HG03159 (cell line): ENCODE results near the gene SIVA1.
A peak's percentile ranks its signal among the peaks of the same experiment; 100 is the strongest.
"Not testable (repeated sequence)": the region's sequence is repeated elsewhere in the genome, so short reads cannot be mapped to it uniquely, and the experiment has no call there.

Experiments
- ATAC-seq: cut with Tn5 transposase; IDR thresholded peaks from one replicate; pipeline ENCODE4 v1.9.1; 2021; ENCODE audit warnings: mild to moderate bottlenecking, moderate library complexity; ENCODE audit not compliant: unreplicated experiment

Gene SIVA1

DNA sequence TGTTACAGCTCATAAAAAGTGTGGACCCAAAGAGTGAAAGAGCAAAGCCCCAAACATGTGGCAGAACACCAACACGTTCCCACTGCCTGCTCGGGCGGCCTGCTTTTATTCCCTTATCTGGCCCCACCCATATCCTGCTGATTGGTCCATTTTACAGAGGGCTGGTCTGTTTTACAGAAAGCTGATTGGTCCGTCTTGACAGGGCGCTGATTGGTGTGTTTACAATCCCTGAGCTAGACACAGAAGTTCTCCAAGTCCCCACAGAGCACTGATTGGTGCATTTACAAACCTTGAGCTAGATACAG lies 2.2 kb upstream of the SIVA1 start:
- not testable (repeated sequence) for ATAC-seq

GRCh38 chr14:104751539-104752422 lies 1.2 kb upstream of the SIVA1 start:
- ATAC-seq: no peak

DNA sequence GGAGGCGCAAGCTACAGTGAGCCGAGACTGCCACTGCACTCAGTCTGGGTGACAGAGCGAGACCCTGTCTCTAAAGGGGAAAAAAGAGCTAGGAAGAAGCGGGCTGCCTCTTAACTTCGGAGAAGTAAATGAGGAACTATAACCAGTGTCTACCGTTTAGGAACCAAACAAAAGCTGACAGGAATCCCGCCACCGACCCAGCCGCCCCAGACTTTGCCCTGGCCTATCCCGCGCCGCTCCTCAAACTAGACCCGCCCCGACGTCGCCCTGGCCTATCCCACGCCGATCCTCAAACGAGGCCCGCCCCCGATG lies 568 bp upstream of the SIVA1 start:
- ATAC-seq: peak; percentile 89

GRCh38 chr14:104753528-104754212 lies 723 bp downstream of the SIVA1 start:
- ATAC-seq: no peak

DNA sequence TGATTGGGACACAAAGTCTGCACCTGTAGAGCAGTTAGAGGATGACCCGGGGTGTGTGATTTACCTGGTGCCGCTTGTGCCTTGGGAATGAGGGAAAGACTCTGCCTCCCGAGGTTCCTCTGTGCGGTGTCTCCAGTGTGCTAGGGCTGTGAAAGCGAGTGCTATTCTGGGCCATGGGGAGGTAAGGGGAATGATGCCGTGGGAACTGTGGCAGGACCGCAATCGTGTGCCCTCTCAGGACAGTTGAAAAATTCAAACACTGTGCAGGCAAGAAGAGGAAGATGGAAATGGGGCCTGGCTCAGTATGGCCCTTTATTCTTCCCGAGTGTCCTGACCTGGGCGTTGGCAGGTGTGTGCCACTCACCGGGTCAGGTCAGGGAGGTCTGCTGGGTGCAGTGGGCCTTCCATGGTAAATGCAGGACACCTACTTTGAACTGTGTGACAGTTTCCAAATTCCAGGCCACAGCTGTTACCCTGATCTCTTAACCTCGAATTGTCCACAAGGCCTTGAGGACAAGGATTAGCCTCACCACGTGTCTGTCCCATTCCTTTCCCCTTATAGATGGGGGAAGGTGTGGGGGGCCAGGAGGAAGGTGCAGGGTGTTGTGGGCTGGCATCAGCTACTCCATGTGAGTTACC lies 1.4 kb downstream of the SIVA1 start:
- no peak for ATAC-seq

DNA sequence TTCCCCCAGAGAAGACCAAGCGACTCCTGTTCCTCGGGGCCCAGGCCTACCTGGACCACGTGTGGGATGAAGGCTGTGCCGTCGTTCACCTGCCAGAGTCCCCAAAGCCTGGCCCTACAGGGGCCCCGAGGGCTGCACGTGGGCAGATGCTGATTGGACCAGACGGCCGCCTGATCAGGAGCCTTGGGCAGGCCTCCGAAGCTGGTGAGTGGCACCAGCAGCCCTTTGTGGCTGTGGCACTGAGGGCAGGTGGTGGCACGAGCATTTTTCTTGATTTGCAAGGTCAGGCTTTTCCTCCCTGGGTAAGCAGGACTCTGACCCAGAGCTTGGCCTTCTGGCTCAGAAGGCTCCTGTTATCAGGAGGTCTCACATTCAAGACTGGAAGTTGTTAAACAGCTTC lies 2.7 kb downstream of the SIVA1 start:
- no peak for ATAC-seq

- ATAC-seq: no peak
These were observed 3.7 kb downstream of the SIVA1 start for GRCh38 chr14:104756477-104757237.

- ATAC-seq: no peak
These were observed 4.3 kb downstream of the SIVA1 start for GRCh38 chr14:104757238-104757585.

GRCh38 chr14:104757681-104758392 lies 4.9 kb downstream of the SIVA1 start:
- no peak for ATAC-seq

GRCh38 chr14:104758981-104759969 lies 6.3 kb downstream of the SIVA1 start:
- no peak for ATAC-seq

DNA sequence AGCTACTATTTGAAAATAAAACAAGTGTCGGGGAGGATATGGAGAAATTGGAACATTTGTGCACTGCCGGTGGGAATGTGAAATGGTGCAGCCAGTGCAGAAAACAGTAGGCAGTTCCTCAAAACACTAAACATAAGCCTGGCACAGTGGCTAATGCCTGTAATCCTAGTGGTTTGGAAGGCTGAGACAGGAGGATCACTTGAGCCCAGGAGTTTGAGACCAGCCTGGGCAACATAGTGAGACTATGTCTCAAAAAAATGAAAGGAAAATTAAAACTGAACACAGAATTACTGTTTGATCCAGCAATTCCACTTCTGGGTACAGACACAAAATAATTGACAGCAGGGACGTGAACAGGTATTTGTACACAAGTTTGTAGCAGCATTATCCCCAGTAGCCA lies 12.6 kb downstream of the SIVA1 start:
- ATAC-seq: no peak

DNA sequence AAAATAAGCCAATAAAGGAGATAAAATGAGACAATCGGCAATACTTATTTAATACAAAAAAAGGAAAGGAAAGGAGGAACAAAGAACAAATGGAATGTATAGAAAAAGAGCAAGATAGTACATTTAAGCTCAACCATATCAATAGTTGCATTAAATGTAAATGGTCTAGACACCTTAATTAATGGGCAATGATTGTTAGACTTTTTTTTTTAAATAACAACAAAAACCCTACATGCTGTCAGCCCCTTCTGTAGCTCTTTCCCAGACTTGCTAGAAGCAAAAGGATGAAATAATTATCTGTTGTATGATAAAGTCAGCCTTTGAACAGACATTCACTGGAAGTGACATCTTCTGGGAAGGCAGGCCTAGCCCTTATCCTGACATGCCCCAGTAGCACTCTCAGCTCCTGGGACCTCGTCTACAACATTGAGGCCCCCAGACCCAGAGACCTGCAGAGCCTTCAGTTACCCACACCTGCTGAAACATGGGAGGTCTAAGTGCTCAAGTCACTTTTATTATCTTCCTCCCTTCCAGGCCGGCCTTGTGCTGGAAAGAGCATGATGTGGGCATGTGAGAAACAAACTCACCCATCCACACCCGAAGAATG lies 13.4 kb downstream of the SIVA1 start:
- no peak for ATAC-seq

DNA sequence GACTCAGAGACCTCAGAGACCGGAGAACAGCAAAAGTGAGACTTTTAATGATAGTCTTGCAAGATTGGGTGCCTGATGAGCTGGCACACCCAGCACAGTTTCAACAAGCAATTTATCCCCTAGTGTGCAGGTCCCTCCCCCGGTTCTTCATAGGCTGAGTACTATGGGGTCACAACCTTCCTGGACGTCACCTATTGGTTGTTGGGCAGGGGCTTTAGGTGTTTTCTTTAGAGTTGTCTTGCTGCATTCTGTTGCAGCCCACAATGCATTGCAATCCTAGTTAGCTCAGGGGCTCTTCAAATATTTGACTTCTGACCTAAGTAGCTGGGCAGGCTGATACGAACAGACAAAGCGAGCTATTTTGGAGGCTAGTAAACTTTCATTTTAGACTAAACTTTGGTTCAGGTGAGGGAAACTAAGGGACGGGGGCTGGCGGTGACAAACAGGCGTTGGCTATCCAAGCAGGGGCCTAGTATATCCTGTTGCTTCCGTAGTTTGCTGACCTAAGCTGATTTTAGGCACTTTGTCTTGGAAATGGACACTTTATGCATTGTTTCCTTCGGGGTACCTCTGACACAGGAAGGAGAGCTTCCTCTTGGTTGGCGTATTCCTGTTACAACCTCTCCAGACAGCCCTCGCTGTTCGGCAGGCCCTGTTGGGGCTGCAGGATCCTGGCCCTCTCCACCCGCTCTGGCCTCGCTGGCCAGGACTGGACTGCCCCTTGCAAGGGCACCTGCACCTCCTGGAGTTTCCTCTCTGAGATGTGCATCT lies 14.1 kb downstream of the SIVA1 start:
- no peak for ATAC-seq

GRCh38 chr14:104767634-104767918 lies 14.6 kb downstream of the SIVA1 start:
- ATAC-seq: no peak

DNA sequence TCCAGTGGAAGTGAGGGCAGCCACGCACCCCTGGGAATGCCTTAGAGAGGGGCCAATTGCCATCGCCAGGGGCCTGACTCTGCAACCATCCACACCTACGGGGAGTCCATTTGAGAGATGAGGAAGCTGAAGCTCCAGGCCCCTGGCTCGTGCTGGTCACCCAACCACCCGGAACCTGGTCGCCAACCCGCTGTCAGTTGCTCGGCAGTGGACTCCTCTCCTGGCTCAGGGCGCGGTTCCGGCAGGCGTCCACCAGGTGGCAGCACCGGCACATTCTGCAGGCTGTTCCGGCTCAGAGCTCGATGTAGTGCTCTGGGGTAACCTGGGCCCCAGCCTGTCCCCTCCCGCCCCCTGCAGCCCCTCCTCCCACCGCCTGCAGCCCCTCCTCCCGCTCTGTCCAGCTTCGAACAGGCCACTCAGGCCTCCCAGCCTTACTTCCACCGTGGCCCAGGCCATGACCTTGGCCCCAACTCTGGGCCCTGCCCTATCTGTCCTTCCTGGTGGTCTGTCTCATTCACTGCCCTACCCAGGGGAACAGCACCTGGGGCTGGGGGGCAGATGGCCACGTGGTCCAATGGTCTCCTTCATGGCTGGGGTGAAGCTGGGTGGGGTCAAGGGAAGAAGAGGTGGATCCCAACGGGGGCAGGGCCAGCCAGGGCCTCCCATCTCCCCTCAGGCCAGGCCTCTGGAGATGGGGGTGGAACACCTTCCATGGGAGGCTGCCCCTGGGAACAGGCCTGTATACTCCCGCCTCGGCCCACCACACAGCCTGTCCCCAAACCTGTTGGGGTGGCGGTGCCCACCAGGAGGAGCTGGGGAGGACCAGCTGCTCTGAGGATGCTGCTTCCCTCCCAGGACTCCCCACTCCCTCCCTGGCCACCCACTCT lies 15.7 kb downstream of the SIVA1 start:
- ATAC-seq: peak; percentile 82

GRCh38 chr14:104769324-104770071 lies 16.6 kb downstream of the SIVA1 start:
- ATAC-seq: no peak

- no peak for ATAC-seq
These were observed 17.2 kb downstream of the SIVA1 start for GRCh38 chr14:104770072-104770579.
